Stimulated activated naive B cell treated with anti-CD40 and anti-IgM and Interleukin-4, amounts not matched to agents 10 μg/mL and 1 μg/mL and 100 μg/mL, for 72 hours (primary cell): ENCODE data around the gene IBTK.
"Not testable (repeated sequence)": the region's sequence is repeated elsewhere in the genome, so short reads cannot be mapped to it uniquely, and the experiment has no call there.

ENCODE experiments used
- ATAC-seq, 2 donors: fragments of 150-1000 bp; cut with Tn5 transposase; replicated peaks; 2 replicates each; pipeline ENCODE4 v1.10.0; 2021; ENCODE audit warnings: moderate library complexity in 1 of 2
- DNase-seq: peaks from one replicate; pipeline ENCODE4 v3.0.0; 2021
- H3K27ac Mint-ChIP-seq: one replicate; pipeline ENCODE4 v1.8.0; 2022; ENCODE audit warnings: mild to moderate bottlenecking, mixed read lengths
- H3K27me3 Mint-ChIP-seq, 2 donors: one replicate each; pipeline ENCODE4 v1.8.0; 2022; ENCODE audit warnings: mixed read lengths in 2 of 2
- H3K36me3 Mint-ChIP-seq, 2 donors: one replicate each; pipeline ENCODE4 v1.8.0; 2022; ENCODE audit warnings: mixed read lengths in 2 of 2, mild to moderate bottlenecking in 1 of 2
- H3K4me1 Mint-ChIP-seq, 2 donors: one replicate each; pipeline ENCODE4 v1.8.0; 2022; ENCODE audit warnings: mixed read lengths in 2 of 2, mild to moderate bottlenecking in 1 of 2
- H3K4me3 Mint-ChIP-seq, 2 donors: one replicate each; pipeline ENCODE4 v1.8.0; 2022; ENCODE audit warnings: mild to moderate bottlenecking in 2 of 2, mixed read lengths in 2 of 2, moderate library complexity in 1 of 2
- H3K9me3 Mint-ChIP-seq, 2 donors: one replicate each; pipeline ENCODE4 v1.8.0; 2022; ENCODE audit warnings: mixed read lengths in 2 of 2, mild to moderate bottlenecking in 1 of 2

The IBTK gene

DNA sequence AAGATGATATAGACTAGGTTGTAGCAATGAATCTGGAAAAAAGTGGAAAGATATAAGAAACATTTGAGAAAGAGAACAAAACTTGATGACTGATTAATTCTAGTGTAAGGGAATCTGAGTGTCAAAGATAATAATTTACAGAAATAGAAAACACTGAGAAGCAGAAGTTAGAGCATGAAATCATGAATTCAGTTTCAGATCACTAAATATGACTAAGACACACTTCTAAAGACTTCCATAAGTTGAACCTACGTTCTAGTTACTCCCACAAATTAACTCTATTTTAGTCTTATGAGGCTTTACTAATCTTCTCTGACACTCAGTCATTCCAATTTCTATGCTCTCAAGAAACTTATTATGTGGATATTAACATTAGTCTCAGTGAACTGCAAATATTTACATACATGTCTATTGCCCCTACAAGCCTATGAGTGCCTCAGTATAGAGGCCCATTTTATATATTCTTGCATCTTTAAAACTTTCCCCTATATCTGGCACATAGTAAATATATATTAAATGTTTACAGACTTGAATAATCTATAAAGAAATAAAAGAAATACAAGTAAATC lies 30.4 kb downstream of the IBTK start:
- ATAC-seq (peak; percentile 75 to 76), DNase-seq (no peak)
- Mint-ChIP-seq H3K4me1 (peaks cover 4 to 16% of the 10 kb centered on the region in 2 donors), H3K27ac (no peak overlapping the region), H3K9me3 (no peaks in the 10 kb centered on the region), H3K27me3 (no peaks in the 10 kb centered on the region), H3K4me3 (no peak overlapping the region), H3K36me3 (peaks cover 29 to 47% of the 10 kb centered on the region in 2 donors)

DNA sequence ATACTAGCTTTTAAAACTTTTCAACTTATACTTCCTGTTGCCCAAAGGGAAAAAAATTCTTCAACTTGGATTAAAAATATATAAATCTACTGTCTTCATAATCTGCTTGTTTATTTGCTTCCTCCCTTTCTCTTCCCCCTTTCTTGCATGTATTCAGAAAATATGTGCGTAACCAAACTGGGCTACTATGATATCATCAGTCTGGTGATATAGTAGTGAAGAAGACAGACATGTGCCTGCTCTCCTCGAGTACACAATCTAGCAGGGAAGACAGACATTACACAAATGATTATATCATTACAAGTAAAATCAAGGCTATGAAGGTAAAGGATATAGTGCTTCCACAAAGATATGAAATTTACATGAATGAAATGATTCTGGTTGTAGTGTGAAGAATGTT lies 31.0 kb downstream of the IBTK start:
- H3K36me3 Mint-ChIP-seq: peaks cover 32 to 47% of the 10 kb centered on the region in 2 donors
- DNase-seq (no peak), ATAC-seq (no peak)
- no peak overlapping the region for H3K4me3 Mint-ChIP-seq
- no peaks in the 10 kb centered on the region for H3K9me3 Mint-ChIP-seq
- peaks cover 4 to 16% of the 10 kb centered on the region in 2 donors for H3K4me1 Mint-ChIP-seq
- no peak overlapping the region for H3K27ac Mint-ChIP-seq
- H3K27me3 Mint-ChIP-seq: no peaks in the 10 kb centered on the region

GRCh38 chr6:82211326-82211725 lies 36.2 kb downstream of the IBTK start:
- Mint-ChIP-seq H3K36me3 (peaks cover 19 to 57% of the 10 kb centered on the region in 2 donors), H3K27ac (no peak overlapping the region), H3K27me3 (no peaks in the 10 kb centered on the region), H3K4me3 (no peak overlapping the region), H3K9me3 (no peaks in the 10 kb centered on the region), H3K4me1 (peaks cover 0 to under 1% of the 10 kb centered on the region in 2 donors)
- no peak for DNase-seq
- ATAC-seq: no peak

GRCh38 chr6:82208913-82209312 lies 38.6 kb downstream of the IBTK start:
- DNase-seq: no peak

GRCh38 chr6:82205930-82206392 lies 41.6 kb downstream of the IBTK start:
- DNase-seq (no peak), ATAC-seq (no peak)
- peaks cover 0 to 6% of the 10 kb centered on the region in 2 donors for H3K4me1 Mint-ChIP-seq
- H3K9me3 Mint-ChIP-seq: no peaks in the 10 kb centered on the region
- H3K4me3 Mint-ChIP-seq: no peak overlapping the region
- peaks cover 13 to 61% of the 10 kb centered on the region in 2 donors for H3K36me3 Mint-ChIP-seq
- no peaks in the 10 kb centered on the region for H3K27me3 Mint-ChIP-seq
- H3K27ac Mint-ChIP-seq: no peak overlapping the region

More at GRCh38 chr6:82208913-82209312, 38.6 kb downstream of the IBTK start:
- no peak for ATAC-seq
- peaks cover 0 to 4% of the 10 kb centered on the region in 2 donors for H3K4me1 Mint-ChIP-seq
- peaks cover 18 to 61% of the 10 kb centered on the region in 2 donors for H3K36me3 Mint-ChIP-seq
- H3K27me3 Mint-ChIP-seq: no peaks in the 10 kb centered on the region
- H3K4me3 Mint-ChIP-seq: no peak overlapping the region
- no peak overlapping the region for H3K27ac Mint-ChIP-seq
- no peaks in the 10 kb centered on the region for H3K9me3 Mint-ChIP-seq

DNA sequence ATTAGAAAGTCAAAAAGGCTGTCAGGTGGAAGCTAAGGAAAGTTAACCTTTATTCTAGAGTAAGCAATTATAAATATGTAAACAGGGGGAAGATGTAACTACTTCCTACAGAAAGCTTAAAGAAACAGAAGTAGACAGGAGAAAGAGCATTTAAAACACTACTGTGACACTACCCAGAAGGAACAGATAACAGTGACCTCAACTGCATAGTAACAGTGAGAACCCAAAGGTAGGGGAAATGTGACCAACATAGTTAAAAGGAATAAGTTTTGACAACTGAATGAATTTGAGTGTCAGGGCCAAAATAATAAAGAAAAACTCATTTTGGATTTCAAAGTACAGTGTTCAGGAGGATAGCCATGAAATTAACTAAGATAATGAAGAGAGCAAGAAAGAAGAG lies 43.5 kb downstream of the IBTK start:
- Mint-ChIP-seq H3K27me3 (no peaks in the 10 kb centered on the region), H3K4me1 (peaks cover 0 to 6% of the 10 kb centered on the region in 2 donors), H3K27ac (no peak overlapping the region), H3K4me3 (no peak overlapping the region), H3K9me3 (no peaks in the 10 kb centered on the region), H3K36me3 (peaks cover 19 to 62% of the 10 kb centered on the region in 2 donors)
- ATAC-seq: no peak
- no peak for DNase-seq

- Mint-ChIP-seq H3K9me3 (no peaks in the 10 kb centered on the region), H3K36me3 (peaks cover 12 to 29% of the 10 kb centered on the region in 2 donors), H3K27me3 (no peaks in the 10 kb centered on the region), H3K4me1 (no peaks in the 10 kb centered on the region), H3K4me3 (no peak overlapping the region), H3K27ac (no peak overlapping the region)
- no peak for DNase-seq
- no peak for ATAC-seq
These were observed 49.8 kb downstream of the IBTK start for GRCh38 chr6:82197784-82198183.

GRCh38 chr6:82197245-82197644 lies 50.3 kb downstream of the IBTK start:
- H3K27ac Mint-ChIP-seq, H3K4me3 Mint-ChIP-seq, H3K9me3 Mint-ChIP-seq, DNase-seq, H3K27me3 Mint-ChIP-seq, H3K4me1 Mint-ChIP-seq, ATAC-seq: not testable (repeated sequence)
- H3K36me3 Mint-ChIP-seq: peaks cover 17 to 31% of the 10 kb centered on the region in 2 donors

GRCh38 chr6:82196161-82196560 lies 51.4 kb downstream of the IBTK start:
- Mint-ChIP-seq H3K36me3 (peaks cover 17 to 31% of the 10 kb centered on the region in 2 donors), H3K27ac (no peak overlapping the region), H3K27me3 (no peaks in the 10 kb centered on the region), H3K4me1 (no peaks in the 10 kb centered on the region), H3K9me3 (no peaks in the 10 kb centered on the region), H3K4me3 (no peak overlapping the region)
- DNase-seq: no peak
- ATAC-seq: no peak

GRCh38 chr6:82195619-82196018 lies 51.9 kb downstream of the IBTK start:
- Mint-ChIP-seq H3K27me3 (no peaks in the 10 kb centered on the region), H3K9me3 (no peaks in the 10 kb centered on the region), H3K4me1 (no peaks in the 10 kb centered on the region), H3K36me3 (peaks cover 17 to 31% of the 10 kb centered on the region in 2 donors), H3K4me3 (no peak overlapping the region), H3K27ac (no peak overlapping the region)
- DNase-seq: no peak
- ATAC-seq: no peak

GRCh38 chr6:82185948-82186535 lies 61.5 kb downstream of the IBTK start:
- Mint-ChIP-seq H3K27me3 (no peaks in the 10 kb centered on the region), H3K4me1 (no peaks in the 10 kb centered on the region), H3K9me3 (no peaks in the 10 kb centered on the region), H3K36me3 (peaks cover 35 to 51% of the 10 kb centered on the region in 2 donors), H3K27ac (no peak overlapping the region), H3K4me3 (no peak overlapping the region)
- no peak for DNase-seq
- ATAC-seq: no peak

- DNase-seq (no peak), ATAC-seq (no peak)
- H3K27me3 Mint-ChIP-seq: no peaks in the 10 kb centered on the region
- no peaks in the 10 kb centered on the region for H3K9me3 Mint-ChIP-seq
- no peaks in the 10 kb centered on the region for H3K4me1 Mint-ChIP-seq
- H3K27ac Mint-ChIP-seq: no peak overlapping the region
- no peak overlapping the region for H3K4me3 Mint-ChIP-seq
- peaks cover 32 to 44% of the 10 kb centered on the region in 2 donors for H3K36me3 Mint-ChIP-seq
These were observed 63.8 kb downstream of the IBTK start for GRCh38 chr6:82183642-82184282.

DNA sequence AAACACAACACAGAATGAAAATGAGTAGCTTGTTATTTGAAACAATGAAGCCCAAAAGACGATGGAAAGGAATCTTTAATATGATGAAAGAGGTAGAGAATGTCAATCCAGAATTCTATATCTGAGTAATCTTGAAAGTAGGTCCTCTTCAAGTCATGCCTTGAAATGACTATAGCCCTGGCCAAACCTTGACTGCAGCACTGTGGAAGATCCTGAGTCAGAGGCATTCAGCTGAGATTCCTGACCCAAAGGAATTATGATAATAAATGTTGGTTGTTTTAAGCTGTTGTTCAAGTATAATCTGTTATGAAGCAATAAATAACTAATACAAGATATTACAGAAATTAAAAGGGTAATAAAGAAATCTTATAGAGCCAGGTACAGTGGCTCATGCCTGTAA lies 64.8 kb downstream of the IBTK start:
- DNase-seq: no peak
- no peaks in the 10 kb centered on the region for H3K9me3 Mint-ChIP-seq
- no peak overlapping the region for H3K4me3 Mint-ChIP-seq
- peak in 1 of 2 donors; percentile 39 for ATAC-seq
- H3K4me1 Mint-ChIP-seq: no peaks in the 10 kb centered on the region
- H3K27me3 Mint-ChIP-seq: no peaks in the 10 kb centered on the region
- H3K36me3 Mint-ChIP-seq: peaks cover 27 to 41% of the 10 kb centered on the region in 2 donors
- H3K27ac Mint-ChIP-seq: no peak overlapping the region

DNA sequence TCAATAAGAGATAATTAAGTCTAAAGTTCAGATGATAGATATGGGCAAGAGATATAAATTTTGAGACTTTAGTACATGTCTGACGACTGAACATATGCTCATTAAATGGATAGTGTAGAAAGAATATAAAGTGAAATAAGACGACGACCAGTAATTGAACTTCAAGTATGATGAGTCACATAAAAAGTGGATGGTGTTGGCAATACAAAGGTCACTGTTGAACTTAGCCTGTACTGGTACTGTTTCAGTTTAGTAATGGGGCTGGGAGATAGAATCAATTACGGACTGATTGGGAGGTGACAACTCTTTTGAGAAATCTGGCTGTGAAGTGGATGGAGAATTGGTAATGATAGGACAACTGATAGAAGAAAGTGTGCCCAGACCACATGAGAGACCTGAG lies 68.1 kb downstream of the IBTK start:
- H3K36me3 Mint-ChIP-seq: peaks cover 30 to 36% of the 10 kb centered on the region in 2 donors
- no peak overlapping the region for H3K4me3 Mint-ChIP-seq
- ATAC-seq: no peak
- H3K4me1 Mint-ChIP-seq: no peaks in the 10 kb centered on the region
- DNase-seq: no peak
- no peak overlapping the region for H3K27ac Mint-ChIP-seq
- H3K9me3 Mint-ChIP-seq: no peaks in the 10 kb centered on the region
- no peaks in the 10 kb centered on the region for H3K27me3 Mint-ChIP-seq

- Mint-ChIP-seq H3K27me3 (no peaks in the 10 kb centered on the region), H3K4me1 (no peaks in the 10 kb centered on the region), H3K4me3 (no peak overlapping the region), H3K36me3 (peaks cover 30 to 36% of the 10 kb centered on the region in 2 donors), H3K9me3 (no peaks in the 10 kb centered on the region), H3K27ac (no peak overlapping the region)
- no peak for ATAC-seq
- DNase-seq: no peak
These were observed 68.8 kb downstream of the IBTK start for GRCh38 chr6:82178759-82179112.
